Measurements from ENCODE around the gene PGAM5.
"Not testable (repeated sequence)": the region's sequence is repeated elsewhere in the genome, so short reads cannot be mapped to it uniquely, and the experiment has no call there.

PGAM5 gene

GRCh38 chr12:132689227-132689626, 21.4 kb upstream of the PGAM5 start:
- no peak for DNase-seq

GRCh38 chr12:132690112-132690511, 20.5 kb upstream of the PGAM5 start:
- DNase-seq, result no peak

- DNase-seq, result not testable (repeated sequence)
These were observed 18.6 kb upstream of the PGAM5 start for GRCh38 chr12:132692030-132692429.

- DNase-seq, result not testable (repeated sequence)
These were observed 15.8 kb upstream of the PGAM5 start for GRCh38 chr12:132694888-132695287.

GRCh38 chr12:132695431-132695830, 15.2 kb upstream of the PGAM5 start:
- DNase-seq, result no peak

- DNase-seq, result no peak
These were observed 12.3 kb upstream of the PGAM5 start for GRCh38 chr12:132698341-132698740.

GRCh38 chr12:132700212-132700822, 10.3 kb upstream of the PGAM5 start:
- DNase-seq, result no peak

- no peak for DNase-seq
These were observed 8.0 kb upstream of the PGAM5 start for GRCh38 chr12:132702640-132703039.

GRCh38 chr12:132703641-132704040, 7.0 kb upstream of the PGAM5 start:
- DNase-seq, result no peak

GRCh38 chr12:132707241-132707640, 3.4 kb upstream of the PGAM5 start:
- no peak for DNase-seq

- DNase-seq, result no peak
These were observed 2.5 kb upstream of the PGAM5 start for GRCh38 chr12:132708150-132708549.

GRCh38 chr12:132710043-132710404, 618 bp upstream of the PGAM5 start:
- DNase-seq, result no peak

GRCh38 chr12:132711080-132711843, 620 bp downstream of the PGAM5 start:
- DNase-seq, result peak; percentile 38

- no peak for DNase-seq
These were observed 2.5 kb downstream of the PGAM5 start for GRCh38 chr12:132713123-132713522.

- no peak for DNase-seq
These were observed 5.2 kb downstream of the PGAM5 start for GRCh38 chr12:132715874-132716273.

GRCh38 chr12:132716356-132716755, 5.7 kb downstream of the PGAM5 start:
- no peak for DNase-seq

- DNase-seq, result no peak
These were observed 6.4 kb downstream of the PGAM5 start for GRCh38 chr12:132717011-132717410.

GRCh38 chr12:132717531-132718387, 7.1 kb downstream of the PGAM5 start:
- DNase-seq, result no peak

- no peak for DNase-seq
These were observed 8.0 kb downstream of the PGAM5 start for GRCh38 chr12:132718644-132719043.

- no peak for DNase-seq
These were observed 8.7 kb downstream of the PGAM5 start for GRCh38 chr12:132719141-132719953.

- no peak for DNase-seq
These were observed 9.3 kb downstream of the PGAM5 start for GRCh38 chr12:132719954-132720324.

- no peak for DNase-seq
These were observed 10.1 kb downstream of the PGAM5 start for GRCh38 chr12:132720606-132721345.
